Lung (tissue), 12 donors: ENCODE measurements around the gene TMIGD2. TPM values are rescaled to one million over a fixed set of nuclear protein-coding genes. Genes with fewer than 3 reads are reported as not detected.

Experiments used
- ATAC-seq: fragments of 200-7000 bp; cut with Tn5 transposase; one replicate; pipeline ENCODE4 v1.9.1; 2020; ENCODE audit warnings: moderate number of reproducible peaks; ENCODE audit not compliant: insufficient read depth, low FRiP score
- DNase-seq, 3 donors: peaks; one replicate each; pipeline ENCODE4 v3.0.0-alpha.2; 2013 to 2017
- H3K27ac ChIP-seq, 2 donors: one replicate each; pipeline ENCODE4 v1.5.1; 2013; ENCODE audit warnings: mild to moderate bottlenecking in 2 of 2, moderate library complexity in 2 of 2, control low read depth in 1 of 2, inconsistent platforms in 1 of 2, low read depth in 1 of 2, low read length in 1 of 2
- H3K27me3 ChIP-seq, 3 donors: one replicate each; pipeline ENCODE4 v1.5.1; 2013; ENCODE audit warnings: low read length in 2 of 3; ENCODE audit not compliant: control insufficient read depth in 3 of 3, insufficient read depth in 3 of 3
- H3K36me3 ChIP-seq, 4 donors: one replicate each; pipeline ENCODE4 v1.5.1; 2013; ENCODE audit warnings: low read length in 4 of 4, mild to moderate bottlenecking in 1 of 4, moderate library complexity in 1 of 4; ENCODE audit not compliant: control insufficient read depth in 4 of 4, insufficient read depth in 4 of 4
- H3K4me1 ChIP-seq, 5 donors: one replicate each; pipeline ENCODE4 v1.5.1; 2013; ENCODE audit warnings: low read length in 5 of 5, mild to moderate bottlenecking in 2 of 5, moderate library complexity in 1 of 5; ENCODE audit not compliant: control insufficient read depth in 5 of 5, insufficient read depth in 5 of 5
- H3K4me3 ChIP-seq: one replicate; pipeline ENCODE4 v1.5.1; 2013; ENCODE audit warnings: mild to moderate bottlenecking, control low read depth, moderate library complexity
- H3K9ac ChIP-seq, 2 donors: one replicate each; pipeline ENCODE4 v1.5.1; 2013; ENCODE audit warnings: low read length in 2 of 2, control low read depth in 1 of 2; ENCODE audit not compliant: insufficient read depth in 1 of 2
- H3K9me3 ChIP-seq, 4 donors: one replicate each; pipeline ENCODE4 v1.5.1; 2013; ENCODE audit warnings: low read length in 3 of 4, mild to moderate bottlenecking in 1 of 4, moderate library complexity in 1 of 4; ENCODE audit not compliant: control insufficient read depth in 4 of 4, insufficient read depth in 3 of 4
- CTCF ChIP-seq: IDR thresholded peaks from 2 replicates; pipeline ENCODE4 v1.5.1; 2012; ENCODE audit warnings: mild to moderate bottlenecking; ENCODE audit errors: control extremely low read depth, extremely low read depth
- WGBS, 2 donors: extraction: QIAGEN DNeasy Blood & Tissue Kit; methylation state at CpG; one replicate each; pipeline ENCODE4 v1.1.7; 2013; 5-methylcytosine and 5-hydroxymethylcytosine counted together
- polyA plus RNA-seq, 2 donors: library from polyadenylated mRNA; stranded (reverse); fragments of 200-250 nt; gene quantifications; one replicate each; pipeline ENCODE4 v1.2.1, GENCODE V29; 2013
- total RNA-seq, 2 donors: library from RNA; depleted of rRNA in 1 of 2; stranded (reverse); fragments of >200 nt in 1 of 2; gene quantifications; one replicate each; pipeline ENCODE4 v1.2.1, GENCODE V29; 2014 to 2021
- donor health status: control.
- donor health status: control.
- donor health status: Bipolar disorder and iron deficiency.
- donor health status: healthy.
- donor health status: DM: yes; HTN: yes; CAD: no.

Gene TMIGD2
- total and polyA plus RNA-seq, 4 donors: 0.34 to 1.7 (median 1.1) TPM

- Histone ChIP-seq H3K36me3 (no peaks in the 10 kb centered on the region), H3K4me3 (no peak overlapping the region), H3K9me3 (peaks cover 0 to 4% (median 0%) of the 10 kb centered on the region in 4 donors), H3K4me1 (peaks cover 0 to 2% (median 0%) of the 10 kb centered on the region in 5 donors), H3K9ac (no peak overlapping the region), H3K27ac (no peak overlapping the region), H3K27me3 (no peaks in the 10 kb centered on the region)
- no peak for DNase-seq
- ATAC-seq: no peak
- WGBS, 2 donors: 44 to 50% methylated on average over 13 of the region's 13 CpGs
- TF ChIP-seq CTCF: no peak
Measured at GRCh38 chr19:4301590-4302242, 473 bp downstream of the TMIGD2 start.

DNA sequence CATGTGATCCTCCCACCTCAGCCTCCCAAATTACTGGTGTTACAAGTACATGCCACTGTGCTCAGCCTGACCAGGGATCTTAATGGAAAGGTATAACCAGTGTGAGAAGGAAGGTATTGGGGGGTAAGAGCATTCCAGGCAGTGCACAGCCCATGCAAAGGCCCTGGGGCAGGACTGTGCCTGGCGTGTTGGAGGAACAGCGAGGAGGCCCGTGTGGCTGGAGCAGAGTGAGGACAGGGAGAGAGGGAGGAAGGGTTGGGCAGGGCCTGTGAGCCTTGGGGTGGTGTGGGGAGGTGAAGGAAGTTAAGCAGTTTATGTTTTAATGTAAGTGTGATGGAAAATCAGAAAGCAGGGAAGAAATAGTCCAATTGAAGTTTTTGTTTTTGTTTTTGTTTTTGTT is 1.6 kb downstream of the TMIGD2 start:
- WGBS, 2 donors: 83 to 88% methylated on average over 3 of the region's 3 CpGs

GRCh38 chr19:4298810-4299550 is 3.2 kb downstream of the TMIGD2 start:
- no peak for TF ChIP-seq CTCF
- H3K4me3 ChIP-seq: no peak overlapping the region
- peaks cover 0 to 4% (median 0%) of the 10 kb centered on the region in 4 donors for H3K9me3 ChIP-seq
- no peaks in the 10 kb centered on the region for H3K36me3 ChIP-seq
- WGBS, 2 donors: 76 to 86% methylated on average over 8 of the region's 8 CpGs
- H3K4me1 ChIP-seq: peaks cover 0 to 6% (median 0%) of the 10 kb centered on the region in 5 donors
- H3K27me3 ChIP-seq: no peaks in the 10 kb centered on the region
- no peak for ATAC-seq
- no peak for DNase-seq
- no peak overlapping the region for H3K27ac ChIP-seq
- H3K9ac ChIP-seq: no peak overlapping the region

More for the DNA sequence above, 1.6 kb downstream of the TMIGD2 start:
- H3K4me3 ChIP-seq: no peak overlapping the region
- H3K36me3 ChIP-seq: no peaks in the 10 kb centered on the region
- no peak overlapping the region for H3K27ac ChIP-seq
- peaks cover 0 to 4% (median 0%) of the 10 kb centered on the region in 4 donors for H3K9me3 ChIP-seq
- TF ChIP-seq CTCF: no peak
- ATAC-seq (no peak), DNase-seq (no peak)
- no peaks in the 10 kb centered on the region for H3K27me3 ChIP-seq
- H3K4me1 ChIP-seq: peaks cover 0 to 6% (median 0%) of the 10 kb centered on the region in 5 donors
- no peak overlapping the region for H3K9ac ChIP-seq
